ENCODE data around the gene BTRC. TPM values are rescaled to one million over a fixed set of nuclear protein-coding genes. Genes with fewer than 3 reads are reported as not detected.

Gene BTRC
- total and polyA plus RNA-seq, 10 of the 15 experiments (the other 5 are each of a cell fraction or from before 2014, with no cell fraction given), result 2.2 to 18.6 (median 8.6) TPM

DNA sequence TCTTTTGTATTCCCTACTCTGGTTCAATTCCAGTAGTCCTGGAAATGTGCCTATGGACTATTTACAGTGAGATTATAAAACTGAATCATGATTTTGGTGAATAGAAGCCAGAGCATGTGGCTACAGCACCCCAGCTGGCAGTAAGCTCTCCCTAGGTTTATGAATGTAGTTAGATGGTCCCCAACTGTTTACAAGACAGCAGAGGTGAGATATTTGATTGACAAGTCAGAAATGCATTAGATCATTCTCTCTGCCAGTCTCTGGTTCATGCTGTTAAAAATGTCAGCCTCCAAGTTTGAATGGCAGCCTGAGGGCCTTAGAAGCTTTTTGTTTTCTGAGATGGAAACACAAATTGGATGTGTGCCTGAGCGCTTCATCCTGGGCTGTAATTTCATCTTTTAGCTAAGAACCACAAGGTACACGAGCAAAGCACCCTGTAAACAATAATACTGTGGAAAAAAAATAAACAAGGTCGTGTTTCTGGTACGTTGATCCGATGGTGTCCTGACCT lies 85.0 kb downstream of the BTRC start:
- in situ Hi-C loops (cut with MboI) (no loop called here), intact Hi-C loops (cut with micrococcal nuclease; ENCODE audit: unreplicated experiment) (no loop called here)
- Histone ChIP-seq H2AFZ (ENCODE audit: control insufficient read depth, low read depth, low read length) (no peak overlapping the region), H3K36me3 (ENCODE audit: control insufficient read depth in 2 of 2, insufficient read depth in 2 of 2, low read length in 1 of 2) (no peaks in the 10 kb centered on the region), H3K4me2 (ENCODE audit: control insufficient read depth, insufficient read depth) (no peak overlapping the region), H3K9ac (ENCODE audit: control insufficient read depth, insufficient read depth, low read length) (no peak overlapping the region), H3K79me2 (ENCODE audit: control insufficient read depth, insufficient read depth, low read length) (no peaks in the 10 kb centered on the region), H3K9me3 (replicated peaks; ENCODE audit: control insufficient read depth, insufficient read depth, low read length) (no peaks in the 10 kb centered on the region), H3K4me1 (ENCODE audit: control insufficient read depth, insufficient read depth, low read length) (no peaks in the 10 kb centered on the region), H3K4me3 (no peak overlapping the region), H3K27ac (ENCODE audit: control insufficient read depth, insufficient read depth) (no peak overlapping the region), H3K27me3 (replicated peaks in 1 of 2; ENCODE audit: control insufficient read depth in 2 of 2, insufficient read depth in 2 of 2, low read length in 1 of 2) (no peaks in the 10 kb centered on the region), H4K20me1 (ENCODE audit: control insufficient read depth, insufficient read depth) (no peaks in the 10 kb centered on the region)
- ATAC-seq (no peak), DNase-seq (ENCODE audit: low read depth, low spot score) (no peak), FAIRE-seq (no peak)
- SMC1A ChIA-PET (ENCODE audit: uncharacterized antibody, unreplicated experiment), result interaction anchor here (1.7 kb wide), 1 partner anchor 11 kb away, joined by 4 read pairs; no protein-coding TSS in a partner anchor
- no TSS peak for BruUV-seq (replicated peaks)
- TF ChIP-seq KDM1A (IDR thresholded peaks at IDR 0.05; ENCODE audit: borderline replicate concordance) (no peak), ZZZ3 (IDR thresholded peaks at IDR 0.05; ENCODE audit: control insufficient read depth, insufficient read length, low read depth) (no peak), GATAD2B (conservative IDR thresholded peaks at IDR 0.05; ENCODE audit: low read depth) (no peak), NRF1 (conservative IDR thresholded peaks at IDR 0.05; ENCODE audit: low read depth, low read length) (no peak), JUND (IDR thresholded peaks at IDR 0.05; ENCODE audit: low read depth, low read length) (no peak), ZSCAN29 (IDR thresholded peaks at IDR 0.05) (no peak), NFIC (IDR thresholded peaks at IDR 0.05; ENCODE audit: low read depth, low read length) (no peak), HDGF (IDR thresholded peaks at IDR 0.05) (no peak), POLR2A (IDR thresholded peaks at IDR 0.05; ENCODE audit: low read depth, low read length) (no peak)
- TF ChIP-seq, protein P1, sequence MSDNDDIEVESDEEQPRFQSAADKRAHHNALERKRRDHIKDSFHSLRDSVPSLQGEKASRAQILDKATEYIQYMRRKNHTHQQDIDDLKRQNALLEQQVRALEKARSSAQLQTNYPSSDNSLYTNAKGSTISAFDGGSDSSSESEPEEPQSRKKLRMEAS (IDR thresholded peaks at IDR 0.05; ENCODE audit: low read depth, low read length), result no peak
- TF ChIP-seq, protein P2, sequence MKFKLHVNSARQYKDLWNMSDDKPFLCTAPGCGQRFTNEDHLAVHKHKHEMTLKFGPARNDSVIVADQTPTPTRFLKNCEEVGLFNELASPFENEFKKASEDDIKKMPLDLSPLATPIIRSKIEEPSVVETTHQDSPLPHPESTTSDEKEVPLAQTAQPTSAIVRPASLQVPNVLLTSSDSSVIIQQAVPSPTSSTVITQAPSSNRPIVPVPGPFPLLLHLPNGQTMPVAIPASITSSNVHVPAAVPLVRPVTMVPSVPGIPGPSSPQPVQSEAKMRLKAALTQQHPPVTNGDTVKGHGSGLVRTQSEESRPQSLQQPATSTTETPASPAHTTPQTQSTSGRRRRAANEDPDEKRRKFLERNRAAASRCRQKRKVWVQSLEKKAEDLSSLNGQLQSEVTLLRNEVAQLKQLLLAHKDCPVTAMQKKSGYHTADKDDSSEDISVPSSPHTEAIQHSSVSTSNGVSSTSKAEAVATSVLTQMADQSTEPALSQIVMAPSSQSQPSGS (IDR thresholded peaks at IDR 0.05; ENCODE audit: low read length), result no peak
- CTCF ChIA-PET, result interaction anchor here (3.4 to 4.4 kb wide), 2 partner anchors 27 to 148 kb away, joined by 22 to 29 read pairs; no protein-coding TSS in a partner anchor
- RAD21 ChIA-PET (ENCODE audit: unreplicated experiment), result no interaction called here
- WGBS (ENCODE audit: insufficient coverage, insufficient replicate concordance, low lambda C conversion rate, missing lambda C conversion rate), result 94% methylated on average over 5 of the region's 5 CpGs
- POLR2A ChIA-PET, result no interaction called here

Measured in GM12878 (cell line).